DOHH2 (cell line): ENCODE measurements around the gene KCNIP4.

Experiments used
- H3F3A ChIP-seq: fragments of 200-600 bp; sonication (generic), shearing (Covaris generic); 2 replicates; pipeline ENCODE4 v1.6.0; 2016; ENCODE audit warnings: antibody characterized with exemption, mild to moderate bottlenecking; ENCODE audit not compliant: control insufficient read depth, insufficient read depth
- H3K27ac ChIP-seq: fragments of 200-600 bp; sonication (generic); 2 replicates; pipeline ENCODE4 v1.5.1; 2014; ENCODE audit warnings: low read depth, mild to moderate bottlenecking, low read length, moderate library complexity
- H3K27me3 ChIP-seq: fragments of 200-600 bp; sonication (generic); 2 replicates; pipeline ENCODE4 v1.6.1; 2014; ENCODE audit warnings: mild to moderate bottlenecking, low read length, mixed read lengths; ENCODE audit not compliant: control insufficient read depth
- H3K36me3 ChIP-seq: fragments of 200-600 bp; sonication (generic); 2 replicates; pipeline ENCODE4 v1.6.1; 2014; ENCODE audit warnings: mild to moderate bottlenecking, low read length, moderate library complexity, mixed read lengths; ENCODE audit not compliant: control insufficient read depth
- H3K4me1 ChIP-seq: fragments of 200-600 bp; sonication (generic); 2 replicates; pipeline ENCODE4 v1.6.1; 2014; ENCODE audit warnings: mild to moderate bottlenecking, low read length, mixed read lengths; ENCODE audit not compliant: control insufficient read depth
- H3K4me2 ChIP-seq: fragments of 200-600 bp; sonication (generic); 2 replicates; pipeline ENCODE4 v1.6.0; 2014; ENCODE audit warnings: mild to moderate bottlenecking, low read length, moderate library complexity
- H3K4me3 ChIP-seq: fragments of 200-600 bp; sonication (generic); 2 replicates; pipeline ENCODE4 v1.5.1; 2014; ENCODE audit warnings: mild to moderate bottlenecking, low read length, mixed read lengths
- H3K79me2 ChIP-seq: fragments of 200-600 bp; sonication (generic); 2 replicates; pipeline ENCODE4 v1.6.1; 2014; ENCODE audit warnings: mild to moderate bottlenecking, low read length, mixed read lengths; ENCODE audit not compliant: control insufficient read depth
- H3K9me2 ChIP-seq: fragments of 200-600 bp; sonication (generic); replicated peaks from 2 replicates; pipeline ENCODE4 v1.6.1; 2014; ENCODE audit warnings: mild to moderate bottlenecking, low read length, mixed read lengths; ENCODE audit not compliant: control insufficient read depth
- H3K9me3 ChIP-seq: fragments of 200-600 bp; sonication (generic); 2 replicates; pipeline ENCODE4 v1.6.1; 2014; ENCODE audit warnings: antibody characterized with exemption, low read length, mixed read lengths; ENCODE audit not compliant: control insufficient read depth, insufficient read depth
- H4K20me1 ChIP-seq: fragments of 200-600 bp; sonication (generic); 2 replicates; pipeline ENCODE4 v1.6.0; 2014; ENCODE audit warnings: low read depth, mild to moderate bottlenecking, antibody characterized with exemption, low read length, moderate library complexity; ENCODE audit not compliant: control insufficient read depth, insufficient read depth
- CTCF ChIP-seq: fragments of 200-600 bp; sonication (generic); IDR thresholded peaks from one replicate; pipeline ENCODE4 v1.5.1; 2014; ENCODE audit warnings: antibody characterized with exemption, mild to moderate bottlenecking, low read depth, low read length; ENCODE audit not compliant: poor library complexity, severe bottlenecking
- EZH2phosphoT487 ChIP-seq: fragments of 200-600 bp; sonication (generic); IDR thresholded peaks from 2 replicates; pipeline ENCODE4 v1.6.1; 2017; ENCODE audit warnings: borderline replicate concordance, mild to moderate bottlenecking, antibody characterized with exemption, low read length, moderate library complexity, mixed read lengths

KCNIP4 gene

GRCh38 chr4:21991050-21991449 is 42.5 kb upstream of the KCNIP4 start:
- Histone ChIP-seq H3K9me2 (no peaks in the 10 kb centered on the region), H3K27ac (no peak overlapping the region), H3K79me2 (no peaks in the 10 kb centered on the region), H3K4me3 (no peak overlapping the region), H3K27me3 (no peaks in the 10 kb centered on the region), H3K36me3 (no peaks in the 10 kb centered on the region), H3K9me3 (no peaks in the 10 kb centered on the region), H3F3A (no peaks in the 10 kb centered on the region), H3K4me2 (no peak overlapping the region), H4K20me1 (no peaks in the 10 kb centered on the region), H3K4me1 (no peaks in the 10 kb centered on the region)
- TF ChIP-seq EZH2phosphoT487 = no peak
- TF ChIP-seq CTCF = no peak

GRCh38 chr4:21989351-21989750 is 40.8 kb upstream of the KCNIP4 start:
- TF ChIP-seq EZH2phosphoT487 (no peak), CTCF (no peak)
- no peaks in the 10 kb centered on the region for H3K9me2 ChIP-seq
- H4K20me1 ChIP-seq = no peaks in the 10 kb centered on the region
- H3K4me3 ChIP-seq = no peak overlapping the region
- no peaks in the 10 kb centered on the region for H3K27me3 ChIP-seq
- no peak overlapping the region for H3K27ac ChIP-seq
- no peaks in the 10 kb centered on the region for H3K4me1 ChIP-seq
- no peaks in the 10 kb centered on the region for H3K9me3 ChIP-seq
- no peaks in the 10 kb centered on the region for H3K36me3 ChIP-seq
- no peaks in the 10 kb centered on the region for H3F3A ChIP-seq
- no peak overlapping the region for H3K4me2 ChIP-seq
- no peaks in the 10 kb centered on the region for H3K79me2 ChIP-seq

GRCh38 chr4:21986307-21986706 is 37.7 kb upstream of the KCNIP4 start:
- no peaks in the 10 kb centered on the region for H3K27me3 ChIP-seq
- H4K20me1 ChIP-seq = no peaks in the 10 kb centered on the region

More at GRCh38 chr4:21986307-21986706, 37.7 kb upstream of the KCNIP4 start:
- Histone ChIP-seq H3K27ac (no peak overlapping the region), H3K36me3 (no peaks in the 10 kb centered on the region), H3F3A (no peaks in the 10 kb centered on the region), H3K4me2 (no peak overlapping the region), H3K9me3 (no peaks in the 10 kb centered on the region), H3K79me2 (no peaks in the 10 kb centered on the region), H3K4me1 (no peaks in the 10 kb centered on the region), H3K9me2 (no peaks in the 10 kb centered on the region), H3K4me3 (no peak overlapping the region)
- no peak for TF ChIP-seq CTCF
